K562 (cell line): ENCODE measurements around the gene BHLHE40. TPM values are rescaled to one million over a fixed set of nuclear protein-coding genes. Genes with fewer than 3 reads are reported as not detected.
A peak's percentile ranks its signal among the peaks of the same experiment; 100 is the strongest.

ENCODE experiments used
- CREM ChIP-seq: IDR thresholded peaks from 2 replicates; pipeline ENCODE4 v1.6.1; 2014; ENCODE audit warnings: antibody characterized with exemption, low read depth
- DEAF1 ChIP-seq: fragments of 450-650 bp; formaldehyde crosslinking; IDR thresholded peaks from 2 replicates; pipeline ENCODE4 v1.4.0; 2020; ENCODE audit warnings: mild to moderate bottlenecking, moderate library complexity
- ILK ChIP-seq: fragments of 450-650 bp; IDR thresholded peaks from 2 replicates; pipeline ENCODE4 v1.6.1; 2016; ENCODE audit warnings: missing genetic modification characterization, low read depth, mild to moderate bottlenecking, missing compliant biosample characterization, moderate library complexity, borderline replicate concordance
- KDM1A ChIP-seq, 2 experiments: fragments of 450-650 bp; IDR thresholded peaks; 2 replicates each; pipeline ENCODE4 v1.6.1; 2016; ENCODE audit warnings: mild to moderate bottlenecking in 2 of 2
- MITF ChIP-seq: IDR thresholded peaks from 2 replicates; pipeline ENCODE4 v1.6.1; 2014; ENCODE audit warnings: antibody characterized with exemption
- NELFE ChIP-seq: IDR thresholded peaks from 2 replicates; pipeline ENCODE4 v1.6.1; 2011; ENCODE audit warnings: mild to moderate bottlenecking; ENCODE audit not compliant: insufficient read depth, insufficient read length
- NFIX ChIP-seq: fragments of 250-450 bp; sonication (Bioruptor Pico); IDR thresholded peaks from 2 replicates; pipeline ENCODE4 v1.4.0; 2020; ENCODE audit warnings: low read depth, mild to moderate bottlenecking, moderate library complexity
- RBM39 ChIP-seq: fragments of 200-400 bp; formaldehyde crosslinking; optimal IDR thresholded peaks from 2 replicates; pipeline ENCODE3; 2018; ENCODE audit warnings: low read depth, low read length
- SAP30 ChIP-seq: fragments of 200-600 bp; sonication (generic); IDR thresholded peaks from 2 replicates; pipeline ENCODE4 v1.6.1; 2012; ENCODE audit warnings: borderline replicate concordance, low read depth, mild to moderate bottlenecking, moderate library complexity, low read length, control low read depth, inconsistent platforms; ENCODE audit not compliant: insufficient read depth, poor library complexity, severe bottlenecking
- SMAD1 ChIP-seq: fragments of 150-350 bp; IDR thresholded peaks from 2 replicates; pipeline ENCODE4 v1.6.1; 2014; ENCODE audit warnings: low read length, low read depth; ENCODE audit not compliant: partially characterized antibody
- TCFL5 ChIP-seq: fragments of 250-450 bp; sonication (Bioruptor Pico); conservative IDR thresholded peaks from 2 replicates; pipeline ENCODE4 v1.6.1; 2021; ENCODE audit warnings: mild to moderate bottlenecking, moderate library complexity, matching md5 sums
- ZNF165 ChIP-seq: fragments of 250-450 bp; sonication (Bioruptor Pico); IDR thresholded peaks from 2 replicates; pipeline ENCODE4 v1.4.0; 2020; ENCODE audit warnings: borderline replicate concordance
- ZNF324 ChIP-seq: fragments of 250-450 bp; sonication (Bioruptor Pico); IDR thresholded peaks from 2 replicates; pipeline ENCODE4 v1.4.0; 2020; ENCODE audit warnings: mild to moderate bottlenecking
- ZNF407 ChIP-seq: fragments of 450-650 bp; IDR thresholded peaks from 2 replicates; pipeline ENCODE4 v1.6.1; 2016; ENCODE audit warnings: low read depth
- polyA plus RNA-seq, 8 experiments: library from polyadenylated mRNA; depleted of rRNA in 4 of 8; stranded (reverse) in 5 of 8; unstranded in 3 of 8; fragments of >200 nt; fragmentation: Nextera tagmentation in 2 of 8; fragmentation: Illumina TruSeq in 1 of 8; extraction: Ambion mirVana in 2 of 8; extraction: Trizol in 1 of 8; gene quantifications; 2 replicates each; pipeline versions ENCODE4 v1.2.1 to v1.2.3, GENCODE V29; 2011 to 2014; ENCODE audit warnings: inconsistent platforms in 1 of 8, missing spikeins in 1 of 8
- total RNA-seq, 7 experiments: library from RNA; depleted of rRNA in 6 of 7; stranded (reverse); fragments of >200 nt in 6 of 7; fragmentation: Illumina TruSeq in 2 of 7; extraction: Trizol in 2 of 7; gene quantifications; 2 replicates each; pipeline versions ENCODE4 v1.2.1 to v1.2.3, GENCODE V29; 2011 to 2021; ENCODE audit warnings: low replicate concordance in 1 of 7

Gene BHLHE40
- total and polyA plus RNA-seq, 9 of the 15 experiments (the other 6 are each of a cell fraction or from before 2014, with no cell fraction given): 12.0 to 83.9 (median 31.4) TPM

GRCh38 chr3:4980229-4981203, 1.3 kb downstream of the BHLHE40 start (continued):
- TF ChIP-seq SAP30 (no peak), NFIX (CRISPR knock-in tag) (peak; percentile 70), RBM39 (peak; percentile 51), MITF (0 out of 2 replicates have a peak, but pooled peaks have one; percentile 45), ZNF407 (no peak), ILK (no peak), NELFE (no peak), DEAF1 (CRISPR knock-in tag) (peak; percentile 81), KDM1A (IDR thresholded peaks at IDR 0.05) (no peak), ZNF324 (no peak), ZNF165 (CRISPR knock-in tag) (no peak), TCFL5 (CRISPR knock-in tag) (no peak), CREM (peak; percentile 78), SMAD1 (peak; percentile 65)
